Activated CD4-positive, alpha-beta T cell treated with anti-CD3 and anti-CD28 coated beads, Interleukin-10, Interleukin-2, amounts not matched to agents 100 ng/mL and 50 ng/mL, durations not matched to agents 16 hours and 8 hours (primary cell): ENCODE measurements around the gene SLC10A3.
A peak's percentile ranks its signal among the peaks of the same experiment; 100 is the strongest.

Source experiments
- DNase-seq: peaks from one replicate; pipeline ENCODE4 v3.0.0-alpha.2; 2020

The SLC10A3 gene, protein sequence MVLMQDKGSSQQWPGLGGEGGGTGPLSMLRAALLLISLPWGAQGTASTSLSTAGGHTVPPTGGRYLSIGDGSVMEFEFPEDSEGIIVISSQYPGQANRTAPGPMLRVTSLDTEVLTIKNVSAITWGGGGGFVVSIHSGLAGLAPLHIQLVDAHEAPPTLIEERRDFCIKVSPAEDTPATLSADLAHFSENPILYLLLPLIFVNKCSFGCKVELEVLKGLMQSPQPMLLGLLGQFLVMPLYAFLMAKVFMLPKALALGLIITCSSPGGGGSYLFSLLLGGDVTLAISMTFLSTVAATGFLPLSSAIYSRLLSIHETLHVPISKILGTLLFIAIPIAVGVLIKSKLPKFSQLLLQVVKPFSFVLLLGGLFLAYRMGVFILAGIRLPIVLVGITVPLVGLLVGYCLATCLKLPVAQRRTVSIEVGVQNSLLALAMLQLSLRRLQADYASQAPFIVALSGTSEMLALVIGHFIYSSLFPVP

DNA sequence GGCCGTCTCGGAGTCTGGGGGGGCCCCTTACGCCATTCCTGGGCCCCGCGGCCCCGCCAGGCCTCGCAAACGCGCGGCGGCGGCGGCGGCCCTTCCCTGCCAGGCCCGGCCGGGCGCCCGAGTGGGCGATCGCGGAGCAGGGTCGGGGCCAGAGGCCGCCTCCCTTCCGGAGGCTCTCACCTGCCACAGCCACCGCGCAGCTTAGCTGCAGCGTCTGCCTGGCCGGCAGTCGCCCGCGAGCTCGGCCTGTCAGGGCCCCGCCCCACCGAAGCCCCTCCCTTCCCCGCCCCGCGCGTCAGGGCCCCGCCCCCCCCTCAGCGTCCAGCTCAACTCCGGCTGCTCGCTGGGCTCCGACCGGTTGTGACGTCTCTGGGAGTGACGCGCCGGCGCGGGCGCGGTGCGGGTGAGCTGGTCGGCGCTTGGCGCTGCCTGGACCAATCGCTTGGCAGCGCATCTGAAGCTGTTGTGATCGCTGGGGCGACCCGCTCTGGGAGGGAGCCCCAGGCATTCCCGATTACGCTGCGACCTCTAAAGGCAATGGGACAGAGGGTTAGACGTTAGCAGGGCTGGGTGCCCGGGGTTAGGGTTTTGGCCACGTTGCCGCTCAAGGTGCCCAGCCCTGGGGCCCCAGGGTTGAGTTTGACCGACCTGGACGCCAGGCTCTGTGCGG, at the start of gene SLC10A3:
SLC10A3 (minus strand) TSS at position 216 of the 670 bp plus-strand sequence. CDS start 1,689 bp downstream, outside the sequence.
- DNase-seq = peak; percentile 95

DNA sequence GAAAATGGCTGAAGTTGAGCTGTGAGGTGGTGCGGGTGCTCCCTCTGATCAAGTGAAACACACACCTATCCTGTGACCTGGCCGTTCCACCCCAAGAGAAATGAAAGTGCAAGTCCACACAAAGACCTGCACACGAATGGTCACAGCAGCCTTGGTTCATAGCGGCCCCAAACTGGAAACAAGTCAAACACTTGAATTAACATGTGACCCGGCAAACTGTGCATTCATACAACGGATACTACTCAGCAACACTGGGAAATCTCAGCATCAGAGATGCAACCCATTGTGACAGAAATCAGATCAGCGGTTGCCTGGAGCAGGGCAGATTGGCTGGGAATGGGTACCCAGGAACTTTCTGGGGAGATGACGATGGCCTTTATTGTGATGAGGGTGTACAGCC, 48.6 kb upstream of the SLC10A3 start:
- DNase-seq = no peak

DNA sequence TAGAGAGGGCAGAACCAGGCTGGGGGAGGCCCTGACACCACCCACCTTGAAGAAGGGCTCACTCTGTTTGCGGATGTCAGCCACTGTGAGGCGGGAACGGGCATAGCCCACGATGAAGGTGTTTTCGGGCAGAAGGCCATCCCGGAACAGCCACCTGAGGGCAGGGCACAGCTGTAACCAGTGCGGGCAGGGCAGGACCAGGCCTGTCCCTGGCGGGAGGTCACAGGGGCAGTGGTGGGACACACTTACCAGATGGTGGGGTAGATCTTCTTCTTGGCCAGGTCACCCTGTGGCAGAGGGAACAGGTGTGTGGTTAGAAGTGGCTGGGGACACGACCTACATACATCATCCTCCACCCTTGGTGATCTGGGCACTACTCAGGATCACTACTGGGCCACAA, 45.5 kb upstream of the SLC10A3 start:
- DNase-seq = no peak

DNA sequence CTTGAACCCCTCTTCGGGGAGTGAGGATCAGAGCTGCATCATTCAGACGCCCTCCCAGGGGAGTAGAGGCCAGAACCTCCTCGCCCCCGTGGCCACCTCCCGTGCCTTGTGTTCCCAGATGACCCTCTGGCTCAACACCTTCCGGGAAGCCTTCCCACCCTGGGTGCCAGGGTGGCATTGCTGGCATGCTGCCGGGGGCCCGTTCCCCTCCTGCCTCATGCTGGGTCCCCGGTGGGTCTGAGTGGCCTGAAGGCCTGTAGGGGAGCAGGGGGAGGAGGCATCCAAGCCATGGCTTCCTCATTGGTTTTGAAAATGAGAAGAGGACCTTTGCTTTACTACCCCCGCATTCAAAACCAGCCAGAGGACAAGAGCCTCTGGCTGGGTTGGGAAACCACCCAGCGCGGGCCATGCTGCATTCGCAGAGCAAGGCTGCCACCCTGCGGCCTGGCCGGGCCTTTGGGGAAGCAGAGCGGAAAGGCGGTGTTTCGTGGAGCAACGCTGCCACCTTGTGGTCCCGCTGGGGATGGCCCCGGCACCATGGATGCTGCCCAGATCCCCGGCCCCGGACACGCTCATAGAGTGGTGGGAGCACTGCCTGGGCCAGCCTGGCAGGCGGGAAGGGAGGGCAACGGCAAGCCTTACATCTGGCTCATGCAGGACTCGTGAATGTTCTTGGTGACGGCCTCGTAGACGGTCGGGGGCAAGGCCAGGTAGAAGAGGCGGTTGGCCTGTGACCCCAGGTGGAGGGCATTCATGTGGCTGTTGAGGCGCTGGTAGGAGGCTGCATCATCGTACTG, 44.3 kb upstream of the SLC10A3 start:
- peak; percentile 94 for DNase-seq

DNA sequence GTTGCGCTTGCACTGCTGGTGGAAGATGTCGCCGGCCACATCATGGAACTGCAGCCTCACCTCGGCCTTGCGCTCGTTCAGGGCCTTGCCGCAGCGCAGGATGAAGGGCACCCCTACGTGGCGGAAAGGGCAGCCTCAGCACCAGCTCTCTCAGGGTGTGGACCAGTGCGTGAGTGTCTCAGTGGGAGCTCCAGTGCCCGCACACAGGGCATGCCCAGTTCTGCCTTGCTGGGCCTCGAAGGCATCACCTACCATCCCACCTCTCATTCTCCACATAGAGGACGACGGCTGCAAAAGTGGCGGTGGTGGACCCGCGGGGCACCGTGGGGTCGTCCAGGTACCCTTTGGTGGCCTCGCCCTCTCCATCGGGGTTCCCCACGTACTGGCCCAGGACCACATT, 42.3 kb upstream of the SLC10A3 start:
- DNase-seq = no peak

DNA sequence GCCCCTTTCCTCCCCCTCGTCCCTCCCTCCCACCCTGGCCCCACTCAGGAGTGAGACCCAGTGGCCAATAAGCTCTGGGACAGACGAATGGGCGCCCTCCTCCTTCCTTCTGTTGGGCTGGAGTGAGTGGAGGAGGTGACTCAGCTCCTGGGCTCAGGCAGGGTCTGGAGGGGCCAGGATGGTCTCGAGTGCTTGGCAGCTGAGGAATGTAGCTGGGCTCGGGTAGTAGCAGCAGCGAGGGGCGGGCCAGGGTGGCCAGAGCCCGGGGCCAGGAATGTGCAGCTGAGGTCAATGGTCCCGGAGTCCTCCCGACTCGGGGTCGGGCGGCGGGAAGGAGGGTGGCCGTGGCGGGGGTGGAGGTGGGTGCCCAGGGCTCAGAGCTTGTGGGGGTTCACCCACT, 41.2 kb upstream of the SLC10A3 start:
- DNase-seq = no peak

DNA sequence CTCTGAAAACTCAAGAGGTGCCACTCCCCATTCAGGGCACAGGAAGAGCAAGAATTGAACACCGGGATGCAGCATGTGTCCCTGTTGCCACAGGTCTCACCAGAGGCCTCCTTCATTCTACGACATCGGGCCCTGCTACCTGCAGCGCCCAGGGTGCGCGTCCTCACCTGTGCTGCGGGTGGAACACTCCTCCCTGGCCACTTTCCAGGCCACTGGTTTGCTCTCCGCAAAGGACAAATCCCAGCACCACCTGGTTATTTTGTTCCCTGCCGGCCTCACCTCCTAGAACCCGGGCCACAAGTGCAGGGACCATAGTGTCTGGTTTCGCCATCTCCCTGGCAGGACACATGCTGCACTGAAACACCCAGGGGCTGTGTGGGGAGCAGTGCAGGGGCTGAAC, 39.9 kb upstream of the SLC10A3 start:
- DNase-seq = no peak

DNA sequence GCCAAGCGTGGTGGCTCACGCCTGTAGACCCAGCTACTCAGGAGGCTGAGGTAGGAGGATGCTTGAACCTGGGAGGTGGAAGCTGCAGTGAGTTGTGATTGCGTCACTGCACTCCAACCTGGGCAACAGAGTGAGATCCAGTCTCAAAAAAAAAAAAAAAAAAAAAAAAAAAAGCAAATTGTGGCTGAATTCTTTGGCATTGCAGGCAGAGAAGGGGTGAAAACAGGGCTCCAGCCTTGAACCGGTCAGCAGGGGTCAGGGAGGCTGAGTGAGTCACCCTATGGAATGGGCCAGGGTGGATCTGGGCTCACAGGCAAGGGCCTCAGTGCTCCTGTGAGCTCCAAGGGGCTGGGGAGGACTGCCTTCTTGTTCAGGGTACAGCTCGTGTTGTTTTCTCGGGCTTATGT, 38.8 kb upstream of the SLC10A3 start:
- DNase-seq = no peak

DNA sequence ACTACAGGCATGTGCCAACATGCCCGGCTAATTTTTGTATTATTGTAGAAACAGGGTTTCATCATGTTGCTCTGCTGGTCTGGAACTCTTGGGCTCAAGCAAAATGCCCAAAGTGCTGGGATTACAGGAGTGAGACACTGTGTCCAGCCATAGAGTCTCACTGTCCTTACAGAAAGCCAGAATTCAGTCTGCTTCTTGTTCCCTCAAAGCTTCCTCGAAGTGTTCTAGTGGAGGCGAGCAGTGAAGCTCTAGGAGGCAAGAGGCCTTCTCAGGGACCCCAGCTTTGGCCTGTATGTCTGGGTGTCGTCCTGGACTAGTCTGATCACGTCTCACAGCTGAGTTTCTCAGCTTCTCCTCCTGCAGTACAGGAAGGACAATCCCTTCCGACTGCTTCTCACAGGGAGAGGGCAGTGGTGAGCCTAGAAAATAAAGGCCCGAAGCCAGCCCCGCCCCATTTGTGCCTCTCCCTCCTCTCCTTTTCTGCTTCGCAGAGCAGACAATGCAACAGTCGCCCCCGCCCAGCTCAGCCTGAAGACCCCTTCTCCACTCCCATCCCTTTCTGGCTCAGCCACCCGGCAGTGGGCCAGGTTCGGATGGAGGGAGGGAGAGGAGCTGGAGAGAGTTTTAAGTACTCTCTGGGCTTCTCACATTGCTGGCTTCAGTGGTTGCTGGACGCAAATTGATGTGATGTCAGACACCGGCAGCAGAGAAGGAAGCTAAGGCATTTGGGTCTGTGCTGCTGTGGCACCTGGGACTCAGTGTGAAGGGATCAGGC, 36.7 kb upstream of the SLC10A3 start:
- DNase-seq = peak; percentile 70

DNA sequence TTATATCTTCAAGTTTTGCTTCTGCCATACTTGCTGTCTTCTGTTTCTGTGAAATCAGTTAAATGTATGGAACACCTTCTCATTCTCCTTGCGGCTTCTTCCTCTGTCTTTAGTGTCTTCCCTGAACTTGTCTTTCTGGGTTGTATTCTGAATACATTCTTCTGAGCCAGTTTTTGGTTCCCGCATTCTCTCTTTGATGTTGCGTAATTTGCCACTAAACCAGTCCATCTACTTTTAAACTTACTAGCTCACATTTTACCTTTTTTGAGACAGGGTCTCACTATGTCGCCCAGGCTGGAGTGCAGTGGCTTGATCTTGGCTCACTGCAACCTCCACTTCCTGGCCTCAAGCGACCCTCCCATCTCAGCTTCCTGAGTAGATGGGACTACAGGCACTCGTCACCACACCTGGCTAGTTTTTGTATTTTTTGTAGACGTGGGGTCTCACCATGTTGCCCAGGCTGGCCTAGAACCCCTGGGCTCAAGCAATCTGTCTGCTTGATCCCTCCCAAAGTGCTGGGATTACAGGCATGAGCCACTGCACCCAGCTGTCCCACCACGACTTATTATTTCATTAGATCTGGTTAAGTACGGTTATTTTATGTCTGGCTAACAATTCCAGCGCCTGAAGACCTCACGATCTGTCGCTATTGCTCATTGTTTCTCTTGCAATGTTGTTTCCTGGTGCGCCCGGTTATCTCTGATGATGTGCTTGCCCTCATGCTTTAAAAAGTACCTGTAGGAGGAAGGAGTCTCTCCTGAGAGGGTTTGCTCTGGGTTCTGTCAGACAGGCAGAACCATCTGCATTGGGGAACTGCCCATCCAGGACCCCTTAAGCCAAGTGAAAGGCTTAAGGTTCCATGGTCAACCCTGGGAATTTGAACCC, 35.4 kb upstream of the SLC10A3 start:
- no peak for DNase-seq

DNA sequence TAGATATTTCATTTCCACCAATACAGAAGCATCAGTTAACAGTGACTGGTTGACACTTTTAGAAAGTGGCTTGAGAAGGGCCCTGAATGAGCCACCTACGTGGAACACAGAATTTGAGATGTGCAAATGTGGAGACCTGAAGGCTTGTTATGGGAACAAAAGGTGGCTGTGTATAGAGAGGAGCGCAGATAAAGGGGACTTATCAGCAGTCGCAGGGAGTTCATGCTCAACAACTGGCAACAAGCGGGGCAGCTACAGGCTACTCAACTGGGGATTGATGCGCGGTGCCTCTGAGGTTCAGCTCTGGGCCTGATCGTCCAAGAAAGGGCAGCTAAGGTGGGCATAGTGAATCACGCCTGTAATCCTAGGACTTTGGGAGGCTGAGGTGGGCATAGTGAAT, 29.0 kb upstream of the SLC10A3 start:
- no peak for DNase-seq

DNA sequence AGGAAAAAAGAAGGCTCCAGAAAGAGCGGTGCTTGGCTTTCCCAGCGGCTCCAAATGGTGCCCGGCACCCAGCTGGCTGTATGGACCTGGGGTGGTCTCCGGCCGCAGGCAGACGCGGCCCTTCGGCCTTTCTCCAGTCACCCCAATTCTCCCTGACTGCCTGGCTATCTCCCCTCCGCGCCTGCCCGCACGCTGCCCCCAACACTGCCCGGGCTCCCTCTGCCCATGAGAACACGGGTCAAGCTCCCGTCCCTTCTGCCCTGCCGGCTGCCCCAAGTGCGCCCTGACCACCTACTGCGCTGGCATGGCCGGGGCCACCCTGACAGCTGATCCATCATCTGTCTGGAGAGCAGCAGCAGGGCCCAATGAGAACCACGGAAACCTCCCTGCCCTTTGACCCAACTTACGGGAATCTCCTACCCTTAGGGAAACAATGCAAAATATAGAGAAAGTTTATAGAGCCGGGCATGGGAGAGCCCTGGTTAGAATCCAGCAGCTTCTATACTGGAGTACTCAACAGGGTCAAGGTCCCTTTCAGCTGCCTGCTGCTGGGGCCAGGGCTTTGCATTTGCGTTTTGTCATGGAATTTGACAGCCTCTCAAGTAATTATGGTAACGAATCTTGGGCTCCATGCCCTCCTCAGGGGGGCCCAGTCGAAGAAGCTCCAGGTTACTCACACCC, 26.8 kb upstream of the SLC10A3 start:
- no peak for DNase-seq

DNA sequence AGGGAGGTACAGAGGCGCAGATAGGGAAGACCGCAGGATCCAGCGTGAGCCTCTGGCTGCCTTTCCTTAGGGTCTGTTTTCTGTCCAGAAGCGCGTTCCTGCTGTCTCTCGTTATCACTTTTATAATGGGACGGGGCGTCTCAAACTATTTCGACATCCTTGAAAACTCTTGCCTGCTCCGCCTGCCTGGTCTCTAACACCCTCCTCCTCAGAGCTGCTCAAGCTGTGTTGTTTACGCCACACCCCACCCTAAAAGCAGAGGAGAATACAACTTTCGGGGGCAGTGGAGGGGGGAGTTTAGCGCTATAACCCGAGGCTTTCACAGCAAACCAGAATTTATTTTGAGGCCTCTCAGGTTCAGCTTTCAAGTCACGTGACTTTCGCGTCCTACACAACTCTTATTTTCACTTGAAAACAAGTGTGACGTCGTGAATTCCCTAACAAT, 26.2 kb upstream of the SLC10A3 start:
- no peak for DNase-seq

DNA sequence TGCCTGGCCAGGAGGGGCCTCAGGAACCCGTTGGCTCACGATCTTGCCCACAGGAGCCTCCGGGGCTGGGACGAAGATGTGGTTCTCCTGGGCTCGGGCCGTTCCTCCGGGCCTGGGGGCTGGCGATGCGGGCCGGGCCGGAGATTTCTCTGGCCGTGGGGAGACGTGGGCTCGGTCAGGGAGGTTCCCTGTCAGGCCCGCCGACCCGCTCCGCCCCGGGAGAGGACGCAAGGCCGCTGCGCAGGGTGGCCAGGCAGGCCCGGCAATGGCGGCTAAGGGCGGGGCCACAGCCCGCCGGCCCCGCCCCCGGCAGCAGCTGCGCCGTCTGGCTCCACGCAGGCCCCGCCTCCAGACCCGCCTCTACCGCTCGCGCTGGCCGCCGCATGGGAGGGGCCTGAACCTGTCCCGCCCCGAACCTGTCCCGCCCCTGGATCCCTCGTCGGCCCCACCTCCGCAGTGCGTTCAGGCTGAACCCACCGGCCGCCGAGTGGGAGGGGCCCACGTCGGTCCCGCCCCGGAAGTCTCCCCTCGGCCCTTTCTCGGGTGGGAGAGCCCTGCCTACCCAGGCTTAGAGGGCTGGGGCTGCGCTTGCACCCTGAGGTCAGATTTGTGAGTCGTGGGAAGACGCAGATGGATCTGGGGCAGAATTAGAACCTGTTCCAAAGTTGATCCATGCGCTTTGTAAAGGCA, 25.7 kb upstream of the SLC10A3 start, which contains the start of gene FAM3A:
FAM3A (minus strand) TSS at position 267 of the 690 bp plus-strand sequence. CDS start 460 bp downstream, outside the sequence.
- peak; percentile 96 for DNase-seq

DNA sequence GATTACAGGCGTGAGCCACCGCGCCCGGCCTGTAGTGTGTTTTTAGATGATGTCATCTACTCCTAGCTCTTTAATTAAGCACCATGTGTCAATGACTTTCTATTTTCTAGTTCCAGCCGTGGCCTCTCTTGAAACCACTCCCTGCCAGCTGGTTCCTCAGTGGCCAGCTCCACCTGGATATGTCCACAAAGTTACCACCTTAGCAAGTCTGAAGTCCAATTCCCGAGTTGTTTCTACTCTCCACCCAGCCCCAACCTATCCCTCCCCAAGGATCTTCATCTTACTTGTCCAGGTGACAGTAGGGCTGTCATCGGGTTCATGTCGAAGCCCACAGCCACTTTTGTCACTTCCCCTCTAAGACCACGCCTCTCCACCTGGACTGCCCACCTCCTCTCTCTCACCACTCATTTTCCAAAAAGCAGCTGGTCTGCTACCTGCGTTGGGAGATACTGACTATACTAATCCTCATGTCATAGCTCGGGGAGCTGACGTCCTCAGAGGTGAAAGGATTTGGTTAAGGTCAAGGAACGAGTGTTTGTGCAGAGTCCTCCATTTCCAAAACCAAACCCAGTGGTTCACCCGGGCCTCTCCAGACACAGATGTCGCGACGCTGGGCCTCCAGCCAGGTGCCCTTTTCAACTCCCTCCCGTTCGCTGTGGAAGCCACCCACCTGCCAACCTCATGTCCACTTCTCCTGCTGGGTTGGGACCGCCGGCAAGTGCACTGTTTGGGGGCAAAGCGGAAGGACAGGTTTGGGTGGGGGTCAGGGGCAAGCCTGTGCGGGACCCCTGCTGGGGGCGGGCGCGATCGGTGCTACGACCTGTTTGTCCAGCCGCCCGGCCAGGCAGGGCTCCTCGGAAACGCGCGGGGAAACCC, 24.9 kb upstream of the SLC10A3 start:
- DNase-seq = peak; percentile 32

DNA sequence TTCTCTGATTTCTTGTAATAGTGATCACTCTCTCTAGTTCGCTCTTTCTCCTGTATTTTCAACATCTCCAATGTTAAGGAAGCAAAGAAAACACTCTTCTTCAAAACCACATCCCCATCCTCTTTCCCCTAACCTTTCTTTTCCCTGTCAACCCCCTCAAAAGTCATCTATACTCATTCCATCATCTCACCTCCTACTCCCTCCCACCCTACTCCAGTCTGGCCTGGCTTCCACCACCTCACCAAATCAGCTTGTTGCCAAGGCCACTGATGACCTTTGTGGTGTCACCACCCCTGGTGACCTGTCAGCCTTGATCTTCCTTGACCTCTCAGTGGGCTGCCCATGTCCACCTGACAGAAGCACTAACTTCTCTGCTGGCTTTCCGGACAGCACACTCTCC, 23.3 kb upstream of the SLC10A3 start:
- DNase-seq = no peak

DNA sequence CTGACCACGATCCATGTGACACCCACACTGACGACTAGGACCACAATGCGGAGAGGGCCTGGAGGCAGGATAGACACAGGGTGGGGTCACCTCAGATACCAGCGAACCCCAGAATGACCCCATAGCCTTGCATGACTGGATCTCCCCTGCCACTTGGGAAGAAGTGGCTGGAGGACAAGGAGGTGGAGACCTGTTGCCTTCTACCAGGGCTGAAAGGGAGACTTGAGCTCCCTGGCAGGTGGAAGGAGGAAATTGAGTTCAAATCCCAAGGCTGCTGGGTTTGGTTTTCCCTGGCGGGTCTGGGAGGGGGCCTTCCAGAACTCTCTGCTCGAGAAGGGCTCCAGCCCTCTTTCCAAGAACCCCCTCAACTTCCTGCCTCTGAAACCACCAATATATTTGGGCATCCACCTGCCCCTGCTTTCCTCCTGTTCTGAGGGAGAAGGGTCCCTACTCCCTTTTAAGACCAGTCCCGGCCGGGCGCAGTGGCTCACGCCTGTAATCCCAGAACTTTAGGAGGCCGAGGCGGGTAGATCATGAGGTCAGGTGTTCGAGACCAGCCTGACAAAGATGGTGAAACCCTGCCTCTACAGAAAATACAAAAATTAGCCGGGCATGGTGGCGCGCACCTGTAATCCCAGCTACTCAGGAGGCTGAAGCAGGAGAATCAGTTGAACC, 22.6 kb upstream of the SLC10A3 start:
- no peak for DNase-seq

DNA sequence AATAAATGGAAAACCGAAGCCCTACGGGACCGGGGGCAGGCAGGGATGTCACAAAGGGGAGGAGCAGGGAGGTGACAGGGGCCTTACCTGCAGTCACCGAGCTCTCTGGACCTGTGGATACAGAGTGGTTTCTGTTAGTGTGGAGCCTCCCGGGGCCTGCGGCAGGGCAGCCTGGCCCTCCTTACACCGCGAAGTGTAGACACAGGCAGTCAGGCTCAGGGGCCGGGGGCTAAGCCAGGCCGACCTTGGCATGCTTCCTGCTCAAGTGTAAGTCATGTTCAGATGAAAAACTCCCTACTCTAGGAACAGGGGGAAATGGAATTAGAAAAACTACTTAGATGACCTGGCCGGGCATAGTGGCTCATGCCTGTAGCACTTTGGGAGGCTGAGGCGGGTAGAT, 21.3 kb upstream of the SLC10A3 start:
- DNase-seq = no peak
